Esophagus muscularis mucosa (tissue), 4 donors: ENCODE data around the gene IRF8. TPM values are rescaled to one million over a fixed set of nuclear protein-coding genes. Genes with fewer than 3 reads are reported as not detected.

Experiments used
- DNase-seq: peaks from one replicate; pipeline ENCODE4 v3.0.0-alpha.2; 2017; ENCODE audit errors: extremely low spot score
- H3K27ac ChIP-seq, 4 donors: fragments of 200-600 bp; sonication (generic); replicated peaks in 1 of 4; 1 replicate in 3 of 4; 2 replicates in 1 of 4; pipeline ENCODE4 v1.5.1; 2016 to 2019; ENCODE audit warnings: mild to moderate bottlenecking in 1 of 4
- H3K27me3 ChIP-seq, 4 donors: fragments of 200-600 bp; sonication (generic); one replicate each; pipeline versions ENCODE4 v1.5.1 to v1.6.0; 2016 to 2019
- H3K36me3 ChIP-seq, 4 donors: fragments of 200-600 bp; sonication (generic); one replicate each; pipeline ENCODE4 v1.5.1; 2016 to 2019
- H3K4me1 ChIP-seq, 4 donors: fragments of 200-600 bp; sonication (generic); one replicate each; pipeline ENCODE4 v1.5.1; 2016 to 2019
- H3K4me3 ChIP-seq, 4 donors: fragments of 200-600 bp; sonication (generic); 1 replicate in 2 of 4; 2 replicates in 2 of 4; pipeline ENCODE4 v1.5.1; 2016 to 2019; ENCODE audit warnings: mild to moderate bottlenecking in 4 of 4, moderate library complexity in 1 of 4
- H3K9me3 ChIP-seq, 4 donors: fragments of 200-600 bp; sonication (generic); 1 replicate in 3 of 4; 2 replicates in 1 of 4; pipeline ENCODE4 v1.5.1; 2016 to 2019
- CTCF ChIP-seq, 3 experiments: fragments of 200-600 bp in 2 of 3; fragments of 450-650 bp in 1 of 3; sonication (generic) in 2 of 3; IDR thresholded peaks; one replicate each; pipeline ENCODE4 v1.5.1; 2017 to 2019; ENCODE audit warnings: antibody characterized with exemption in 3 of 3, mild to moderate bottlenecking in 2 of 3, moderate library complexity in 1 of 3
- EP300 ChIP-seq: sonication (generic); formaldehyde crosslinking; IDR thresholded peaks from one replicate; pipeline ENCODE4 v1.6.1; 2017; ENCODE audit warnings: antibody characterized with exemption
- POLR2A ChIP-seq: fragments of 450-650 bp; IDR thresholded peaks from one replicate; pipeline ENCODE4 v1.6.1; 2017; ENCODE audit warnings: antibody characterized with exemption, moderate library complexity, mild to moderate bottlenecking, low read depth
- POLR2AphosphoS5 ChIP-seq, 2 donors: sonication (generic); formaldehyde crosslinking; IDR thresholded peaks; one replicate each; pipeline ENCODE4 v1.6.1; 2017; ENCODE audit warnings: antibody characterized with exemption in 2 of 2
- WGBS: methylation state at CpG from one replicate; pipeline ENCODE4 v1.1.5; 2018; 5-methylcytosine and 5-hydroxymethylcytosine counted together
- intact Hi-C: fragments of 100-400 bp; cut with DNase I; formaldehyde crosslinking; loops from one replicate; pipeline ENCODE4 v1.15.1; 2023
- total RNA-seq, 4 donors: library from RNA; depleted of rRNA; stranded (reverse); fragments of >200 nt; gene quantifications; one replicate each; pipeline versions ENCODE4 v1.1.0 to v1.2.1, GENCODE V29; 2016

IRF8 gene
- total RNA-seq, 4 donors from 2014 or later: 5.1 to 12.9 (median 10.4) TPM

GRCh38 chr16:85853547-85854545 is 45.1 kb upstream of the IRF8 start:
- DNase-seq: no peak

GRCh38 chr16:85854935-85855334 is 44.0 kb upstream of the IRF8 start:
- no peak for DNase-seq
- no peaks in the 10 kb centered on the region for H3K4me1 ChIP-seq
- H3K27me3 ChIP-seq: no peaks in the 10 kb centered on the region
- no peaks in the 10 kb centered on the region for H3K9me3 ChIP-seq
- no peaks in the 10 kb centered on the region for H3K36me3 ChIP-seq
- no peak overlapping the region for H3K27ac ChIP-seq
- 100% methylated on average over 1 of the region's 1 CpG for WGBS
- intact Hi-C loops: no loop called here
- TF ChIP-seq CTCF (IDR thresholded peaks at IDR 0.05): no peak
- no peak for TF ChIP-seq POLR2AphosphoS5 (IDR thresholded peaks at IDR 0.05)
- TF ChIP-seq EP300: no peak
- TF ChIP-seq POLR2A: no peak
- H3K4me3 ChIP-seq: no peak overlapping the region

More at GRCh38 chr16:85853547-85854545, 45.1 kb upstream of the IRF8 start:
- Histone ChIP-seq H3K27ac (no peak overlapping the region), H3K4me3 (no peak overlapping the region), H3K36me3 (no peaks in the 10 kb centered on the region), H3K4me1 (no peaks in the 10 kb centered on the region), H3K9me3 (no peaks in the 10 kb centered on the region), H3K27me3 (peaks cover 0 to 5% (median 0%) of the 10 kb centered on the region in 4 donors)
- 85% methylated on average over 16 of the region's 16 CpGs for WGBS
- TF ChIP-seq POLR2AphosphoS5 (IDR thresholded peaks at IDR 0.05): no peak
- no peak for TF ChIP-seq CTCF (IDR thresholded peaks at IDR 0.05)
- intact Hi-C loops: no loop called here

- no peaks in the 10 kb centered on the region for H3K36me3 ChIP-seq
- no peaks in the 10 kb centered on the region for H3K9me3 ChIP-seq
- H3K27ac ChIP-seq: no peak overlapping the region
- no peaks in the 10 kb centered on the region for H3K27me3 ChIP-seq
- no peak for DNase-seq
- TF ChIP-seq POLR2AphosphoS5 (IDR thresholded peaks at IDR 0.05): no peak
- TF ChIP-seq POLR2A: no peak
- TF ChIP-seq EP300: no peak
- no peak for TF ChIP-seq CTCF (IDR thresholded peaks at IDR 0.05)
- intact Hi-C loops: no loop called here
- H3K4me3 ChIP-seq: no peak overlapping the region
- no peaks in the 10 kb centered on the region for H3K4me1 ChIP-seq
- 79% methylated on average over 6 of the region's 6 CpGs for WGBS
Measured at GRCh38 chr16:85856079-85856478, 42.9 kb upstream of the IRF8 start.

GRCh38 chr16:85856585-85856984 is 42.4 kb upstream of the IRF8 start:
- H3K27me3 ChIP-seq: no peaks in the 10 kb centered on the region
- H3K9me3 ChIP-seq: no peaks in the 10 kb centered on the region
- intact Hi-C loops: no loop called here
- H3K36me3 ChIP-seq: no peaks in the 10 kb centered on the region
- H3K27ac ChIP-seq: no peak overlapping the region
- no peaks in the 10 kb centered on the region for H3K4me1 ChIP-seq
- H3K4me3 ChIP-seq: no peak overlapping the region
- 69% methylated on average over 5 of the region's 5 CpGs for WGBS
- DNase-seq: no peak
- TF ChIP-seq POLR2A (no peak), POLR2AphosphoS5 (IDR thresholded peaks at IDR 0.05) (no peak), EP300 (no peak), CTCF (IDR thresholded peaks at IDR 0.05) (no peak)
